LNCAP (cell line): ENCODE data around the gene TMEM167A.

Experiments
- CTCF ChIP-seq: fragments of 450-650 bp; IDR thresholded peaks from 2 replicates; pipeline ENCODE4 v1.5.1; 2017; ENCODE audit warnings: mild to moderate bottlenecking

TMEM167A gene

GRCh38 chr5:83085106-83085505 lies 7.9 kb upstream of the TMEM167A start:
- no peak for TF ChIP-seq CTCF

- TF ChIP-seq CTCF, result no peak
Observed at GRCh38 chr5:83084336-83084735, 7.1 kb upstream of the TMEM167A start.

GRCh38 chr5:83082750-83083149 lies 5.6 kb upstream of the TMEM167A start:
- TF ChIP-seq CTCF, result no peak

- no peak for TF ChIP-seq CTCF
Observed at GRCh38 chr5:83077662-83078261, 568 bp upstream of the TMEM167A start.

- TF ChIP-seq CTCF, result no peak
Observed at GRCh38 chr5:83072966-83073365, 4.2 kb downstream of the TMEM167A start.

- no peak for TF ChIP-seq CTCF
Observed at GRCh38 chr5:83071286-83072051, 5.7 kb downstream of the TMEM167A start.

- no peak for TF ChIP-seq CTCF
Observed at GRCh38 chr5:83069096-83069799, 7.9 kb downstream of the TMEM167A start.
